GM12878 (cell line): ENCODE results near the gene SARS2. TPM values are rescaled to one million over a fixed set of nuclear protein-coding genes. Genes with fewer than 3 reads are reported as not detected.

Experiments used
- ATAC-seq: fragments of 200-7000 bp; cut with Tn5 transposase; 3 replicates; pipeline ENCODE4 v1.9.1; 2020; ENCODE audit warnings: mild to moderate bottlenecking, moderate library complexity
- BruUV-seq: library from RNA; stranded (reverse); fragments of 400-500 nt; replicated peaks from 2 replicates; lab custom pipeline; 2021; lab: Mats Ljungman, UMichigan
- CTCF ChIA-PET: fragments of 300-600 bp; sonication (Branson Sonifier 250); formaldehyde crosslinking; extraction: SDS; loops from one replicate; lab custom pipeline; 2021; ENCODE audit warnings: inconsistent platforms; lab: Yijun Ruan, JAX
- POLR2A ChIA-PET: fragments of 350-600 bp; formaldehyde crosslinking; extraction: SDS; loops from one replicate; lab custom pipeline; 2021; ENCODE audit warnings: inconsistent platforms; lab: Charles Lee
- RAD21 ChIA-PET: fragments of 300-600 bp; sonication (Branson Sonifier 250); formaldehyde crosslinking; loops from one replicate; lab custom pipeline; 2023; ENCODE audit warnings: antibody characterized with exemption; ENCODE audit not compliant: unreplicated experiment; lab: Charles Lee
- SMC1A ChIA-PET: fragments of 300-600 bp; sonication (Branson Sonifier 250); formaldehyde crosslinking; loops from one replicate; lab custom pipeline; 2023; ENCODE audit not compliant: unreplicated experiment, uncharacterized antibody; lab: Charles Lee
- DNase-seq: peaks from one replicate; pipeline ENCODE4 v3.0.0-alpha.2; 2011; ENCODE audit warnings: low read depth, low spot score
- FAIRE-seq: peaks from 3 replicates; lab custom pipeline; 2011; peaks lifted over from hg19 to GRCh38; lab: Jason Lieb, UNC
- H2AFZ ChIP-seq: 2 replicates; pipeline ENCODE4 v1.6.0; 2011; ENCODE audit warnings: low read depth, low read length, control low read depth; ENCODE audit not compliant: control insufficient read depth
- H3K27ac ChIP-seq: 2 replicates; pipeline ENCODE4 v1.5.1; 2011; ENCODE audit warnings: control low read depth; ENCODE audit not compliant: control insufficient read depth, insufficient read depth
- H3K27me3 ChIP-seq, 2 experiments: replicated peaks in 1 of 2; 2 replicates each; pipeline versions ENCODE4 v1.6.0 to v1.6.1; 2011; ENCODE audit warnings: low read length in 1 of 2; ENCODE audit not compliant: control insufficient read depth in 2 of 2, insufficient read depth in 2 of 2
- H3K36me3 ChIP-seq, 2 experiments: 2 replicates each; pipeline ENCODE4 v1.5.1; 2011; ENCODE audit warnings: low read length in 1 of 2; ENCODE audit not compliant: control insufficient read depth in 2 of 2, insufficient read depth in 2 of 2
- H3K4me1 ChIP-seq: 2 replicates; pipeline ENCODE4 v1.6.1; 2011; ENCODE audit warnings: mild to moderate bottlenecking, low read length, moderate library complexity, mixed read lengths; ENCODE audit not compliant: control insufficient read depth, insufficient read depth
- H3K4me2 ChIP-seq: 2 replicates; pipeline ENCODE4 v1.6.0; 2011; ENCODE audit warnings: control low read depth; ENCODE audit not compliant: control insufficient read depth, insufficient read depth
- H3K4me3 ChIP-seq: fragments of 200-600 bp; sonication (generic); 2 replicates; pipeline ENCODE4 v1.5.1; 2016
- H3K79me2 ChIP-seq: 2 replicates; pipeline ENCODE4 v1.6.0; 2011; ENCODE audit warnings: low read length; ENCODE audit not compliant: control insufficient read depth, insufficient read depth
- H3K9ac ChIP-seq: 2 replicates; pipeline ENCODE4 v1.8.0; 2011; ENCODE audit warnings: low read length, control low read depth, mixed read lengths; ENCODE audit not compliant: control insufficient read depth, insufficient read depth
- H3K9me3 ChIP-seq: replicated peaks from 3 replicates; pipeline ENCODE4 v1.5.1; 2011; ENCODE audit warnings: mild to moderate bottlenecking, low read length; ENCODE audit not compliant: control insufficient read depth, insufficient read depth
- H4K20me1 ChIP-seq: 2 replicates; pipeline ENCODE4 v1.6.0; 2011; ENCODE audit not compliant: control insufficient read depth, insufficient read depth
- BRCA1 ChIP-seq: IDR thresholded peaks from 2 replicates; pipeline ENCODE4 v1.6.1; 2011; ENCODE audit warnings: low read depth, low read length, improper control_type of control experiment
- CREM ChIP-seq: IDR thresholded peaks from 2 replicates; pipeline ENCODE4 v1.6.1; 2014; ENCODE audit warnings: antibody characterized with exemption, low read depth
- HDGF ChIP-seq: fragments of 450-650 bp; IDR thresholded peaks from 2 replicates; pipeline ENCODE4 v1.6.1; 2016; ENCODE audit warnings: antibody characterized with exemption
- MXI1 ChIP-seq: fragments of 150-350 bp; IDR thresholded peaks from 2 replicates; pipeline ENCODE4 v1.6.1; 2011; ENCODE audit warnings: low read depth, mild to moderate bottlenecking, inconsistent platforms, low read length, improper control_type of control experiment
- MYB ChIP-seq: fragments of 150-350 bp; IDR thresholded peaks from 2 replicates; pipeline ENCODE4 v1.6.1; 2014; ENCODE audit warnings: mild to moderate bottlenecking, low read depth, low read length, borderline replicate concordance
- NKRF ChIP-seq: fragments of 450-650 bp; conservative IDR thresholded peaks from 2 replicates; pipeline ENCODE4 v1.6.1; 2017; ENCODE audit warnings: mild to moderate bottlenecking, moderate library complexity
- PBX3 ChIP-seq: IDR thresholded peaks from 2 replicates; pipeline ENCODE4 v1.6.1; 2011; ENCODE audit warnings: mild to moderate bottlenecking, low read depth, low read length, moderate library complexity; ENCODE audit not compliant: insufficient replicate concordance
- PKNOX1 ChIP-seq: fragments of 450-650 bp; IDR thresholded peaks from 2 replicates; pipeline ENCODE4 v1.6.1; 2016; ENCODE audit warnings: mild to moderate bottlenecking
- RELB ChIP-seq: fragments of 450-650 bp; IDR thresholded peaks from 2 replicates; pipeline ENCODE4 v1.6.1; 2017; ENCODE audit warnings: low read depth, mild to moderate bottlenecking, moderate library complexity
- SMARCA5 ChIP-seq: fragments of 450-650 bp; IDR thresholded peaks from 2 replicates; pipeline ENCODE4 v1.6.1; 2017; ENCODE audit warnings: mild to moderate bottlenecking
- TCF12 ChIP-seq: IDR thresholded peaks from 2 replicates; pipeline ENCODE4 v1.6.1; 2011; ENCODE audit warnings: low read depth, mild to moderate bottlenecking, low read length
- ZNF24 ChIP-seq: fragments of 450-650 bp; IDR thresholded peaks from 2 replicates; pipeline ENCODE4 v1.6.1; 2017; ENCODE audit warnings: antibody characterized with exemption, mild to moderate bottlenecking
- ZNF622 ChIP-seq: fragments of 450-650 bp; IDR thresholded peaks from 2 replicates; pipeline ENCODE4 v1.6.1; 2017; ENCODE audit warnings: mild to moderate bottlenecking, inconsistent platforms
- WGBS: methylation state at CpG from one replicate; pipeline ENCODE4 v1.1.6; 2016; ENCODE audit warnings: low lambda C conversion rate; ENCODE audit not compliant: insufficient replicate concordance, insufficient coverage; ENCODE audit errors: missing lambda C conversion rate; 5-methylcytosine and 5-hydroxymethylcytosine counted together
- in situ Hi-C: fragments of 300-500 bp; cut with MboI; formaldehyde crosslinking; loops from 9 replicates; pipeline ENCODE4 v1.14.3; 2018; ENCODE audit warnings: mixed read lengths
- intact Hi-C: fragments of 100-400 bp; cut with micrococcal nuclease; formaldehyde crosslinking; loops from one replicate; pipeline ENCODE4 v1.14.2; 2022; ENCODE audit not compliant: unreplicated experiment
- polyA plus RNA-seq, 11 experiments: library from polyadenylated mRNA; depleted of rRNA in 4 of 11; unstranded in 6 of 11; stranded (reverse) in 5 of 11; fragments of >200 nt; fragmentation: Nextera tagmentation in 4 of 11; fragmentation: Illumina TruSeq in 1 of 11; extraction: Ambion mirVana in 4 of 11; extraction: Trizol in 1 of 11; gene quantifications; 1 replicate in 1 of 11; 2 replicates in 10 of 11; pipeline versions ENCODE4 v1.2.1 to v1.2.3, GENCODE V29; 2011 to 2016; ENCODE audit warnings: inconsistent platforms in 2 of 11, missing spikeins in 2 of 11, low read depth in 1 of 11
- total RNA-seq, 4 experiments: library from RNA; depleted of rRNA in 3 of 4; stranded (reverse); fragments of >200 nt in 3 of 4; fragmentation: Illumina TruSeq in 1 of 4; extraction: Trizol in 1 of 4; gene quantifications; 2 replicates each; pipeline versions ENCODE4 v1.2.1 to v1.2.3, GENCODE V29; 2013 to 2021
- TF ChIP-seq, protein P1 (sequence below): IDR thresholded peaks from 2 replicates; pipeline ENCODE4 v1.6.1; 2012; ENCODE audit warnings: mild to moderate bottlenecking, low read depth, low read length

SARS2 gene
- total and polyA plus RNA-seq, 10 of the 15 experiments (the other 5 are each of a cell fraction or from before 2014, with no cell fraction given) = 2.6 to 50.3 (median 27.5) TPM

GRCh38 chr19:38911388-38912001, 19.1 kb downstream of the SARS2 start:
- 75% methylated on average over 10 of the region's 16 CpGs for WGBS
- ChIA-PET POLR2A (no interaction called here), CTCF (interaction anchor here (1.2 to 2.3 kb wide), 2 partner anchors 19 to 396 kb away, joined by 3 to 8 read pairs; partner anchors contain the start of genes MRPS12 and SARS2), RAD21 (no interaction called here), SMC1A (no interaction called here)
- in situ Hi-C loops (no loop called here), intact Hi-C loops (no loop called here)
- H3K9ac ChIP-seq = no peak overlapping the region
- no peaks in the 10 kb centered on the region for H3K27me3 ChIP-seq
- no peaks in the 10 kb centered on the region for H3K79me2 ChIP-seq
- no peak for FAIRE-seq
- H3K36me3 ChIP-seq = peaks cover 0 to 5% of the 10 kb centered on the region in 2 experiments; a peak in 3 of 4 replicates
- no peaks in the 10 kb centered on the region for H4K20me1 ChIP-seq
- H3K27ac ChIP-seq = no peak overlapping the region
- ATAC-seq = no peak
- H3K4me3 ChIP-seq = no peak overlapping the region
- BruUV-seq = no TSS peak
- no peak overlapping the region for H3K4me2 ChIP-seq
- no peaks in the 10 kb centered on the region for H3K9me3 ChIP-seq
- H2AFZ ChIP-seq = no peak overlapping the region
- no peak for TF ChIP-seq SMARCA5
- TF ChIP-seq, protein P1, sequence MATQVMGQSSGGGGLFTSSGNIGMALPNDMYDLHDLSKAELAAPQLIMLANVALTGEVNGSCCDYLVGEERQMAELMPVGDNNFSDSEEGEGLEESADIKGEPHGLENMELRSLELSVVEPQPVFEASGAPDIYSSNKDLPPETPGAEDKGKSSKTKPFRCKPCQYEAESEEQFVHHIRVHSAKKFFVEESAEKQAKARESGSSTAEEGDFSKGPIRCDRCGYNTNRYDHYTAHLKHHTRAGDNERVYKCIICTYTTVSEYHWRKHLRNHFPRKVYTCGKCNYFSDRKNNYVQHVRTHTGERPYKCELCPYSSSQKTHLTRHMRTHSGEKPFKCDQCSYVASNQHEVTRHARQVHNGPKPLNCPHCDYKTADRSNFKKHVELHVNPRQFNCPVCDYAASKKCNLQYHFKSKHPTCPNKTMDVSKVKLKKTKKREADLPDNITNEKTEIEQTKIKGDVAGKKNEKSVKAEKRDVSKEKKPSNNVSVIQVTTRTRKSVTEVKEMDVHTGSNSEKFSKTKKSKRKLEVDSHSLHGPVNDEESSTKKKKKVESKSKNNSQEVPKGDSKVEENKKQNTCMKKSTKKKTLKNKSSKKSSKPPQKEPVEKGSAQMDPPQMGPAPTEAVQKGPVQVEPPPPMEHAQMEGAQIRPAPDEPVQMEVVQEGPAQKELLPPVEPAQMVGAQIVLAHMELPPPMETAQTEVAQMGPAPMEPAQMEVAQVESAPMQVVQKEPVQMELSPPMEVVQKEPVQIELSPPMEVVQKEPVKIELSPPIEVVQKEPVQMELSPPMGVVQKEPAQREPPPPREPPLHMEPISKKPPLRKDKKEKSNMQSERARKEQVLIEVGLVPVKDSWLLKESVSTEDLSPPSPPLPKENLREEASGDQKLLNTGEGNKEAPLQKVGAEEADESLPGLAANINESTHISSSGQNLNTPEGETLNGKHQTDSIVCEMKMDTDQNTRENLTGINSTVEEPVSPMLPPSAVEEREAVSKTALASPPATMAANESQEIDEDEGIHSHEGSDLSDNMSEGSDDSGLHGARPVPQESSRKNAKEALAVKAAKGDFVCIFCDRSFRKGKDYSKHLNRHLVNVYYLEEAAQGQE = no peak
- TF ChIP-seq RELB = no peak
- TF ChIP-seq HDGF = no peak
- no peak for TF ChIP-seq PBX3
- no peak for TF ChIP-seq TCF12
- TF ChIP-seq ZNF622 = no peak
- TF ChIP-seq MXI1 = no peak
- no peak for TF ChIP-seq PKNOX1
- TF ChIP-seq MYB = no peak
- no peak for TF ChIP-seq ZNF24
- TF ChIP-seq CREM = no peak
- TF ChIP-seq BRCA1 = no peak
- TF ChIP-seq NKRF = no peak
- H3K4me1 ChIP-seq = no peaks in the 10 kb centered on the region
- no peak for DNase-seq
